IMR-90 (cell line): Measurements from ENCODE around the gene EPPIN. TPM values are rescaled to one million over a fixed set of nuclear protein-coding genes. Genes with fewer than 3 reads are reported as not detected.

ENCODE experiments used
- ATAC-seq: fragments of 200-7000 bp; cut with Tn5 transposase; 2 replicates; pipeline ENCODE4 v1.9.1; 2020; ENCODE audit warnings: low read depth, mild to moderate bottlenecking, moderate library complexity
- BruUV-seq: library from RNA; stranded (reverse); fragments of 400-500 nt; replicated peaks from 2 replicates; lab custom pipeline; 2021; lab: Mats Ljungman, UMichigan
- CTCF ChIA-PET: fragments of 300-600 bp; formaldehyde crosslinking; extraction: SDS; loops from one replicate; lab custom pipeline; 2021; ENCODE audit warnings: antibody characterized with exemption; lab: Yijun Ruan, JAX
- POLR2A ChIA-PET: fragments of 300-600 bp; sonication (Branson Sonifier 250); formaldehyde crosslinking; loops from one replicate; lab custom pipeline; 2022; ENCODE audit warnings: antibody characterized with exemption; ENCODE audit not compliant: unreplicated experiment; lab: Charles Lee
- DNase-seq: peaks from one replicate; pipeline ENCODE4 v3.0.0; 2013
- H2AFZ ChIP-seq: replicated peaks from 2 replicates; pipeline ENCODE3; 2013; ENCODE audit warnings: low read length, mild to moderate bottlenecking; ENCODE audit not compliant: poor library complexity
- H2AK5ac ChIP-seq: 2 replicates; pipeline ENCODE4 v1.6.1; 2013; ENCODE audit warnings: low read depth, low read length, inconsistent platforms
- H2AK9ac ChIP-seq: replicated peaks from 2 replicates; pipeline ENCODE3; 2013; ENCODE audit warnings: mild to moderate bottlenecking, low read depth, low read length, moderate library complexity; ENCODE audit not compliant: poor library complexity
- H2BK120ac ChIP-seq: 2 replicates; pipeline ENCODE4 v1.6.1; 2013; ENCODE audit warnings: low read depth, low read length, inconsistent platforms
- H2BK15ac ChIP-seq: 3 replicates; pipeline ENCODE4 v1.6.1; 2013; ENCODE audit warnings: low read depth, low read length, inconsistent platforms
- H2BK20ac ChIP-seq: 2 replicates; pipeline ENCODE4 v1.6.1; 2013; ENCODE audit warnings: low read depth, mild to moderate bottlenecking, inconsistent platforms, low read length, moderate library complexity
- H2BK5ac ChIP-seq: 2 replicates; pipeline ENCODE4 v1.6.1; 2013; ENCODE audit warnings: mild to moderate bottlenecking, low read depth, low read length, inconsistent platforms; ENCODE audit not compliant: poor library complexity, severe bottlenecking
- H3K14ac ChIP-seq: replicated peaks from 2 replicates; pipeline ENCODE4 v1.6.1; 2013; ENCODE audit warnings: low read depth, low read length, inconsistent platforms
- H3K18ac ChIP-seq: 2 replicates; pipeline ENCODE4 v1.6.1; 2013; ENCODE audit warnings: low read depth, low read length, control low read depth
- H3K23ac ChIP-seq: 2 replicates; pipeline ENCODE4 v1.6.1; 2013; ENCODE audit warnings: low read depth, low read length, inconsistent platforms
- H3K27ac ChIP-seq: 2 replicates; pipeline ENCODE4 v1.5.1; 2013; ENCODE audit warnings: mild to moderate bottlenecking, control low read depth, low read length; ENCODE audit not compliant: insufficient read depth
- H3K27me3 ChIP-seq: 2 replicates; pipeline ENCODE4 v1.6.1; 2013; ENCODE audit warnings: low read length; ENCODE audit not compliant: control insufficient read depth, insufficient read depth
- H3K36me3 ChIP-seq: 2 replicates; pipeline ENCODE4 v1.6.1; 2013; ENCODE audit warnings: low read length, mixed read lengths; ENCODE audit not compliant: control insufficient read depth, insufficient read depth
- H3K4ac ChIP-seq: 2 replicates; pipeline ENCODE4 v1.6.1; 2013; ENCODE audit warnings: low read depth, low read length, inconsistent platforms
- H3K4me1 ChIP-seq: 2 replicates; pipeline ENCODE4 v1.6.1; 2013; ENCODE audit warnings: low read length, mixed read lengths; ENCODE audit not compliant: control insufficient read depth, insufficient read depth
- H3K4me2 ChIP-seq: 2 replicates; pipeline ENCODE4 v1.6.1; 2013; ENCODE audit warnings: low read depth, mild to moderate bottlenecking, control low read depth, low read length, moderate library complexity
- H3K4me3 ChIP-seq: 2 replicates; pipeline ENCODE4 v1.5.1; 2013; ENCODE audit warnings: low read depth, mild to moderate bottlenecking, control low read depth, low read length, moderate library complexity; ENCODE audit not compliant: insufficient read depth
- H3K56ac ChIP-seq: 2 replicates; pipeline ENCODE4 v1.6.1; 2013; ENCODE audit warnings: low read length, inconsistent platforms; ENCODE audit not compliant: insufficient read depth; ENCODE audit errors: extremely low read depth
- H3K79me1 ChIP-seq, 2 experiments: 2 replicates each; pipeline ENCODE4 v1.6.1; 2013; ENCODE audit warnings: low read length in 2 of 2, inconsistent platforms in 1 of 2, low read depth in 1 of 2
- H3K9ac ChIP-seq: 2 replicates; pipeline ENCODE4 v1.6.1; 2013; ENCODE audit warnings: low read depth, low read length, control low read depth
- H3K9me1 ChIP-seq: 2 replicates; pipeline ENCODE4 v1.6.1; 2013; ENCODE audit warnings: low read length, inconsistent platforms; ENCODE audit not compliant: insufficient read depth
- H3K9me3 ChIP-seq: 2 replicates; pipeline ENCODE4 v1.6.1; 2013; ENCODE audit warnings: low read length; ENCODE audit not compliant: control insufficient read depth, insufficient read depth
- H4K20me1 ChIP-seq: 2 replicates; pipeline ENCODE4 v1.6.1; 2013; ENCODE audit warnings: low read length, inconsistent platforms; ENCODE audit not compliant: insufficient read depth
- H4K5ac ChIP-seq: 2 replicates; pipeline ENCODE4 v1.6.1; 2013; ENCODE audit warnings: mild to moderate bottlenecking, low read depth, low read length, control low read depth
- H4K8ac ChIP-seq, 2 experiments: 2 replicates each; pipeline ENCODE4 v1.6.1; 2013; ENCODE audit warnings: low read depth in 2 of 2, low read length in 2 of 2, control low read depth in 1 of 2, inconsistent platforms in 1 of 2
- H4K91ac ChIP-seq: 2 replicates; pipeline ENCODE4 v1.6.1; 2013; ENCODE audit warnings: low read depth, low read length, inconsistent platforms; ENCODE audit not compliant: insufficient read depth
- BHLHE40 ChIP-seq: fragments of 150-350 bp; IDR thresholded peaks from 2 replicates; pipeline ENCODE4 v1.6.1; 2016; ENCODE audit warnings: mild to moderate bottlenecking, low read depth, low read length
- CEBPB ChIP-seq: IDR thresholded peaks from 2 replicates; pipeline ENCODE4 v1.6.1; 2012; ENCODE audit warnings: low read depth, low read length, improper control_type of control experiment
- CHD1 ChIP-seq: IDR thresholded peaks from 2 replicates; pipeline ENCODE4 v1.6.1; 2012; ENCODE audit warnings: low read depth, low read length, improper control_type of control experiment
- FOS ChIP-seq: fragments of 150-350 bp; IDR thresholded peaks from 2 replicates; pipeline ENCODE4 v1.6.1; 2016; ENCODE audit warnings: low read depth, low read length
- MAFK ChIP-seq: IDR thresholded peaks from 2 replicates; pipeline ENCODE4 v1.6.1; 2012; ENCODE audit warnings: low read depth, low read length, improper control_type of control experiment
- MAZ ChIP-seq: IDR thresholded peaks from 2 replicates; pipeline ENCODE4 v1.6.1; 2012; ENCODE audit warnings: low read depth, mild to moderate bottlenecking, low read length, improper control_type of control experiment, moderate library complexity, borderline replicate concordance
- MXI1 ChIP-seq: IDR thresholded peaks from 2 replicates; pipeline ENCODE4 v1.6.1; 2012; ENCODE audit warnings: low read depth, mild to moderate bottlenecking, low read length, moderate library complexity, borderline replicate concordance
- NFE2L2 ChIP-seq: fragments of 150-350 bp; IDR thresholded peaks from 2 replicates; pipeline ENCODE4 v1.6.1; 2016; ENCODE audit warnings: low read depth, mild to moderate bottlenecking, low read length
- POLR2A ChIP-seq: IDR thresholded peaks from 2 replicates; pipeline ENCODE4 v1.6.1; 2012; ENCODE audit warnings: mild to moderate bottlenecking, low read depth, low read length
- RAD21 ChIP-seq: IDR thresholded peaks from 2 replicates; pipeline ENCODE4 v1.6.1; 2012; ENCODE audit warnings: low read length, improper control_type of control experiment
- RCOR1 ChIP-seq: IDR thresholded peaks from 2 replicates; pipeline ENCODE4 v1.6.1; 2012; ENCODE audit warnings: mild to moderate bottlenecking, low read length, improper control_type of control experiment; ENCODE audit not compliant: insufficient replicate concordance
- RFX5 ChIP-seq: IDR thresholded peaks from 2 replicates; pipeline ENCODE4 v1.8.0; 2012; ENCODE audit warnings: low read depth, mild to moderate bottlenecking, low read length, moderate library complexity
- SMC3 ChIP-seq: fragments of 150-350 bp; IDR thresholded peaks from 2 replicates; pipeline ENCODE4 v1.6.1; 2016; ENCODE audit warnings: low read depth, mild to moderate bottlenecking, antibody characterized with exemption, low read length, moderate library complexity
- WGBS, 2 experiments: methylation state at CpG; one replicate each; pipeline versions ENCODE4 v1.1.5 to v1.1.7; 2013; ENCODE audit warnings: missing lambda C conversion rate in 2 of 2; ENCODE audit not compliant: insufficient read length in 1 of 2; ENCODE audit errors: extremely low coverage in 2 of 2; 5-methylcytosine and 5-hydroxymethylcytosine counted together
- dilution Hi-C: fragments of 300-500 bp; cut with HindIII; formaldehyde crosslinking; loops from one replicate; pipeline ENCODE4 v1.14.3; 2018; ENCODE audit warnings: low sequenced_read_pairs; ENCODE audit not compliant: unreplicated experiment
- in situ Hi-C: fragments of 300-500 bp; cut with MboI; formaldehyde crosslinking; loops from 3 replicates; pipeline ENCODE4 v1.14.3; 2019; ENCODE audit warnings: low sequenced_read_pairs, inconsistent platforms, mixed read lengths
- intact Hi-C: fragments of 100-400 bp; cut with micrococcal nuclease; formaldehyde crosslinking; loops from 2 replicates; pipeline ENCODE4 v1.10.0; 2022
- polyA plus RNA-seq, 3 experiments: library from polyadenylated mRNA; depleted of rRNA; stranded (reverse); fragments of >200 nt; gene quantifications; 2 replicates each; pipeline ENCODE4 v1.2.3, GENCODE V29; 2012; ENCODE audit warnings: low replicate concordance in 1 of 3
- total RNA-seq: library from RNA; depleted of rRNA; stranded (reverse); fragments of >200 nt; gene quantifications from 2 replicates; pipeline ENCODE4 v1.2.3, GENCODE V29; 2012
- TF ChIP-seq, protein P1 (sequence below): fragments of 150-350 bp; IDR thresholded peaks from 2 replicates; pipeline ENCODE4 v1.6.1; 2017; ENCODE audit warnings: mild to moderate bottlenecking, antibody characterized with exemption, low read length, low read depth
- TF ChIP-seq, protein P2 (sequence below): fragments of 150-350 bp; IDR thresholded peaks from 2 replicates; pipeline ENCODE4 v1.6.1; 2016; ENCODE audit warnings: low read depth, mild to moderate bottlenecking, low read length, moderate library complexity, borderline replicate concordance
- TF ChIP-seq, protein P3 (sequence below): conservative IDR thresholded peaks from 2 replicates; pipeline ENCODE4 v1.5.1; 2012; ENCODE audit warnings: mild to moderate bottlenecking, low read depth, low read length, improper control_type of control experiment

EPPIN gene
- total and polyA plus RNA-seq, 2 of the 4 experiments (the other 2 are of a cell fraction), result not detected

DNA sequence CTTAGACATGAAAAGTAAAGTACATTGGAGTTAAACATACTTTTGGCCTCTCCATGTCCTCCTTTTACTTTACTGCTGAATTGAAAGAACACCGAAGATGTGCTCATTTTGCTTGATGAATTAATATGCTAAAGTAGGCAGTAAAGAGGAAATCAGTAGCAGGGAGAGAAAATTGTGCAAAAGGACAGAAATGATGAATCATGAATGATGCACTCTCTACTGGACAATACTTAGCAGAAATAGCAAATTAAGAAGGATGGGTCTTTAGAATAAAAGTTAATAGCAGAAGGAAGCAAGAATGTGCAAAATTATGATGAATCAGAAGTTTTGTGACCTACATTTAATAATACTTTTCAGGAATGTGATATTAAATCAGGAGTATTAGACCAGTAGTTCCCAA lies 23.4 kb downstream of the EPPIN start:
- no peaks in the 10 kb centered on the region for H3K4me1 ChIP-seq

More for the DNA sequence above, 23.4 kb downstream of the EPPIN start:
- no peak overlapping the region for H3K9ac ChIP-seq
- H2AK9ac ChIP-seq, result no peak overlapping the region
- no peak for ATAC-seq
- no peaks in the 10 kb centered on the region for H4K20me1 ChIP-seq
- dilution Hi-C loops (no loop called here), intact Hi-C loops (no loop called here), in situ Hi-C loops (no loop called here)
- WGBS, 2 experiments, result no CpG with 5 or more reads among the region's 1 CpG
- TF ChIP-seq, protein P1, sequence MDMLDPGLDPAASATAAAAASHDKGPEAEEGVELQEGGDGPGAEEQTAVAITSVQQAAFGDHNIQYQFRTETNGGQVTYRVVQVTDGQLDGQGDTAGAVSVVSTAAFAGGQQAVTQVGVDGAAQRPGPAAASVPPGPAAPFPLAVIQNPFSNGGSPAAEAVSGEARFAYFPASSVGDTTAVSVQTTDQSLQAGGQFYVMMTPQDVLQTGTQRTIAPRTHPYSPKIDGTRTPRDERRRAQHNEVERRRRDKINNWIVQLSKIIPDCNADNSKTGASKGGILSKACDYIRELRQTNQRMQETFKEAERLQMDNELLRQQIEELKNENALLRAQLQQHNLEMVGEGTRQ, result no peak
- TF ChIP-seq RAD21, result no peak
- no peak for TF ChIP-seq MXI1
- TF ChIP-seq, protein P2, sequence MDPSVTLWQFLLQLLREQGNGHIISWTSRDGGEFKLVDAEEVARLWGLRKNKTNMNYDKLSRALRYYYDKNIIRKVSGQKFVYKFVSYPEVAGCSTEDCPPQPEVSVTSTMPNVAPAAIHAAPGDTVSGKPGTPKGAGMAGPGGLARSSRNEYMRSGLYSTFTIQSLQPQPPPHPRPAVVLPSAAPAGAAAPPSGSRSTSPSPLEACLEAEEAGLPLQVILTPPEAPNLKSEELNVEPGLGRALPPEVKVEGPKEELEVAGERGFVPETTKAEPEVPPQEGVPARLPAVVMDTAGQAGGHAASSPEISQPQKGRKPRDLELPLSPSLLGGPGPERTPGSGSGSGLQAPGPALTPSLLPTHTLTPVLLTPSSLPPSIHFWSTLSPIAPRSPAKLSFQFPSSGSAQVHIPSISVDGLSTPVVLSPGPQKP, result no peak
- TF ChIP-seq RCOR1, result no peak
- TF ChIP-seq RFX5, result no peak
- TF ChIP-seq CHD1, result no peak
- no peak for TF ChIP-seq CEBPB
- TF ChIP-seq NFE2L2, result no peak
- TF ChIP-seq MAFK, result no peak
- TF ChIP-seq POLR2A, result no peak
- no peak for TF ChIP-seq BHLHE40
- TF ChIP-seq, protein P3, sequence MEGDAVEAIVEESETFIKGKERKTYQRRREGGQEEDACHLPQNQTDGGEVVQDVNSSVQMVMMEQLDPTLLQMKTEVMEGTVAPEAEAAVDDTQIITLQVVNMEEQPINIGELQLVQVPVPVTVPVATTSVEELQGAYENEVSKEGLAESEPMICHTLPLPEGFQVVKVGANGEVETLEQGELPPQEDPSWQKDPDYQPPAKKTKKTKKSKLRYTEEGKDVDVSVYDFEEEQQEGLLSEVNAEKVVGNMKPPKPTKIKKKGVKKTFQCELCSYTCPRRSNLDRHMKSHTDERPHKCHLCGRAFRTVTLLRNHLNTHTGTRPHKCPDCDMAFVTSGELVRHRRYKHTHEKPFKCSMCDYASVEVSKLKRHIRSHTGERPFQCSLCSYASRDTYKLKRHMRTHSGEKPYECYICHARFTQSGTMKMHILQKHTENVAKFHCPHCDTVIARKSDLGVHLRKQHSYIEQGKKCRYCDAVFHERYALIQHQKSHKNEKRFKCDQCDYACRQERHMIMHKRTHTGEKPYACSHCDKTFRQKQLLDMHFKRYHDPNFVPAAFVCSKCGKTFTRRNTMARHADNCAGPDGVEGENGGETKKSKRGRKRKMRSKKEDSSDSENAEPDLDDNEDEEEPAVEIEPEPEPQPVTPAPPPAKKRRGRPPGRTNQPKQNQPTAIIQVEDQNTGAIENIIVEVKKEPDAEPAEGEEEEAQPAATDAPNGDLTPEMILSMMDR, result no peak
- TF ChIP-seq FOS, result no peak
- no peak for TF ChIP-seq MAZ
- no peak for TF ChIP-seq SMC3
- no TSS peak for BruUV-seq
- ChIA-PET POLR2A (no interaction called here), CTCF (no interaction called here)
- H3K4ac ChIP-seq, result no peak overlapping the region
- no peak overlapping the region for H2BK120ac ChIP-seq
- H2BK20ac ChIP-seq, result no peak overlapping the region
- H3K18ac ChIP-seq, result no peak overlapping the region
- H3K27me3 ChIP-seq, result no peaks in the 10 kb centered on the region
- H2AFZ ChIP-seq, result no peak overlapping the region
- no peaks in the 10 kb centered on the region for H3K9me3 ChIP-seq
- H3K14ac ChIP-seq, result no peak overlapping the region
- no peak overlapping the region for H3K27ac ChIP-seq
- H4K91ac ChIP-seq, result no peak overlapping the region
- no peaks in the 10 kb centered on the region for H3K36me3 ChIP-seq
- H3K9me1 ChIP-seq, result no peaks in the 10 kb centered on the region
- H4K8ac ChIP-seq, result no peak overlapping the region
- no peak overlapping the region for H3K56ac ChIP-seq
- H4K5ac ChIP-seq, result no peak overlapping the region
- DNase-seq, result no peak
- no peak overlapping the region for H3K4me3 ChIP-seq
- no peaks in the 10 kb centered on the region for H3K79me1 ChIP-seq
- H3K23ac ChIP-seq, result no peak overlapping the region
- H2AK5ac ChIP-seq, result no peak overlapping the region
- no peak overlapping the region for H3K4me2 ChIP-seq
- H2BK5ac ChIP-seq, result no peak overlapping the region
- no peak overlapping the region for H2BK15ac ChIP-seq
